NCI-H2081 treated with DMSO at 0.1 percent for 48 hours (cell line): ENCODE measurements around the gene PSMC2.

Source experiments
- DNase-seq: peaks from one replicate; lab custom pipeline; 2025; lab: John Stamatoyannopoulos, UW

Gene PSMC2

GRCh38 chr7:103347507-103348267 is at the start of gene PSMC2:
TSS of gene PSMC2 (plus strand) at chr7:103347643. CDS start at chr7:103347712, 69 bp downstream.
- DNase-seq, result peak; percentile 84

- DNase-seq, result no peak
Measured at GRCh38 chr7:103297837-103298179, 49.6 kb upstream of the PSMC2 start.

- no peak for DNase-seq
Measured at GRCh38 chr7:103299660-103300059, 47.8 kb upstream of the PSMC2 start.

GRCh38 chr7:103301441-103301840 is 46.0 kb upstream of the PSMC2 start:
- no peak for DNase-seq

- DNase-seq, result no peak
Measured at GRCh38 chr7:103307503-103308231, 39.8 kb upstream of the PSMC2 start.

- no peak for DNase-seq
Measured at GRCh38 chr7:103314852-103315251, 32.6 kb upstream of the PSMC2 start.

GRCh38 chr7:103316380-103316941 is 31.0 kb upstream of the PSMC2 start:
- no peak for DNase-seq

- DNase-seq, result no peak
Measured at GRCh38 chr7:103317009-103317408, 30.4 kb upstream of the PSMC2 start.

- DNase-seq, result no peak
Measured at GRCh38 chr7:103325744-103326143, 21.7 kb upstream of the PSMC2 start.

GRCh38 chr7:103336761-103337160 is 10.7 kb upstream of the PSMC2 start:
- DNase-seq, result no peak

GRCh38 chr7:103338864-103339263 is 8.6 kb upstream of the PSMC2 start:
- DNase-seq, result no peak

GRCh38 chr7:103341466-103341865 is 6.0 kb upstream of the PSMC2 start:
- DNase-seq, result no peak

GRCh38 chr7:103343332-103343731 is 4.1 kb upstream of the PSMC2 start:
- no peak for DNase-seq

GRCh38 chr7:103343758-103344452 is 3.5 kb upstream of the PSMC2 start:
- no peak for DNase-seq

- peak; percentile 60 for DNase-seq
Measured at GRCh38 chr7:103344453-103345149, 2.8 kb upstream of the PSMC2 start, which contains the start of gene DNAJC2. TSS of gene DNAJC2 (minus strand) at chr7:103344767. CDS start at chr7:103344622, 145 bp downstream.

- DNase-seq, result no peak
Measured at GRCh38 chr7:103346396-103346795, 1.0 kb upstream of the PSMC2 start.

GRCh38 chr7:103348452-103348851 is 1.0 kb downstream of the PSMC2 start:
- DNase-seq, result no peak

GRCh38 chr7:103348959-103349358 is 1.5 kb downstream of the PSMC2 start:
- DNase-seq, result no peak

GRCh38 chr7:103349805-103350204 is 2.4 kb downstream of the PSMC2 start:
- no peak for DNase-seq

- no peak for DNase-seq
Measured at GRCh38 chr7:103369432-103369831, 22.0 kb downstream of the PSMC2 start.

GRCh38 chr7:103373866-103374643 is 26.6 kb downstream of the PSMC2 start:
- DNase-seq, result no peak
